HepG2 (cell line): ENCODE measurements around the gene PODXL2.

Source experiments
- GATAD2A ChIP-seq: IDR thresholded peaks from 2 replicates; pipeline ENCODE4 v1.6.1; 2016
- HOXA3 ChIP-seq: sonication (generic); formaldehyde crosslinking; IDR thresholded peaks from 2 replicates; pipeline ENCODE4 v1.5.0; 2020; ENCODE audit warnings: missing genetic modification reagents
- SP1 ChIP-seq, 2 experiments: fragments of 450-650 bp in 1 of 2; sonication (generic) in 1 of 2; formaldehyde crosslinking in 1 of 2; IDR thresholded peaks; 2 replicates each; pipeline versions ENCODE4 v1.4.0 to v1.6.1; 2016 to 2020; ENCODE audit warnings: missing genetic modification reagents in 1 of 2
- SP2 ChIP-seq: sonication (generic); formaldehyde crosslinking; IDR thresholded peaks from 2 replicates; pipeline ENCODE4 v1.5.1; 2020; ENCODE audit warnings: mild to moderate bottlenecking, missing genetic modification reagents
- ZNF709 ChIP-seq: sonication (generic); formaldehyde crosslinking; IDR thresholded peaks from 2 replicates; pipeline ENCODE4 v1.5.0; 2020; ENCODE audit warnings: mild to moderate bottlenecking, missing genetic modification reagents
- ZNF780A ChIP-seq: sonication (generic); formaldehyde crosslinking; IDR thresholded peaks from 2 replicates; pipeline ENCODE4 v1.8.0; 2022; ENCODE audit warnings: mild to moderate bottlenecking, missing genetic modification reagents, moderate library complexity
- TF ChIP-seq, protein P1 (sequence below): sonication (generic); formaldehyde crosslinking; conservative IDR thresholded peaks from 2 replicates; pipeline ENCODE4 v1.4.0; 2020; ENCODE audit warnings: missing genetic modification reagents

DNA sequence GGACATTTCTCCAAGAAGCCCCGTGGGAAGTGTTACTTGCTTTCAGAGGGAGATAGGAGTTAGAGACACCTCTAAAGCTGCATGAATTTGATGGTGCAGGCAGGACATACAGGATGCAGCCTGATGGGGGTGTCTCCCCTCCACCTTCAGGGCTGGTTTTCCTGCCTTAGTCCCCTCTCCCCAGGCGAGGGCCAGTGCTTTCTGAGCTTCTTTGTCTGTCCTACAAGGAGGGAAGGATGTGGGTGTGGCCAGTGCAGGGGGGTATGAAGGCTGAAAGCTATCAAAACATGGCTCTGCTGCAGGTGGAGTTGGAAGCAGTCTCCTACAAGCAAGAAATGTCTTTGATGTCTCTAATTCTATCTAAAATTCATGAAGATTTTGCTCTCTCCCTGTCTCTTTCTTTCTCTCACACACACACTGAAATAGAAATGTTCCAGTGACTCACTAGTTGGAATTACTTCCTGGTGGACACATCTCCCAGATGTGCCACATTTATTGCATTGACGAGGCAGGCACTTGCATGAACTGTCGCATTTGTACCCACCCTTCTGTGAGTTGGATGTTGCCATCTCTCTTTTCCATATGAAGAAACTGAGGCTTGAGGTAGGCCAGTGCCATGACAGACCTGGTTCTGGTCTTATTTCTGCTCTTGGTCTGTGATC is 13.9 kb upstream of the PODXL2 start:
- TF ChIP-seq ZNF780A (CRISPR knock-in tag) (no peak), GATAD2A (CRISPR knock-in tag) (no peak), SP2 (CRISPR knock-in tag) (no peak), SP1 (IDR thresholded peaks at IDR 0.05) (no peak), SP1 (CRISPR knock-in tag; IDR thresholded peaks at IDR 0.05) (no peak), ZNF709 (CRISPR knock-in tag) (no peak), HOXA3 (CRISPR knock-in tag) (no peak)
- TF ChIP-seq, protein P1, sequence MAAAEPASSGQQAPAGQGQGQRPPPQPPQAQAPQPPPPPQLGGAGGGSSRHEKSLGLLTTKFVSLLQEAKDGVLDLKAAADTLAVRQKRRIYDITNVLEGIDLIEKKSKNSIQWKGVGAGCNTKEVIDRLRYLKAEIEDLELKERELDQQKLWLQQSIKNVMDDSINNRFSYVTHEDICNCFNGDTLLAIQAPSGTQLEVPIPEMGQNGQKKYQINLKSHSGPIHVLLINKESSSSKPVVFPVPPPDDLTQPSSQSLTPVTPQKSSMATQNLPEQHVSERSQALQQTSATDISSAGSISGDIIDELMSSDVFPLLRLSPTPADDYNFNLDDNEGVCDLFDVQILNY (CRISPR knock-in tag), result no peak
